ENCODE measurements around the gene DYNLL1.
A peak's percentile ranks its signal among the peaks of the same experiment; 100 is the strongest.

Gene DYNLL1

GRCh38 chr12:120473807-120474615 is 21.9 kb upstream of the DYNLL1 start:
- DNase-seq, result no peak
- Histone ChIP-seq H2BK120ac (ENCODE audit: low read depth, low read length) (no peak overlapping the region), H3K4me2 (ENCODE audit: low read length, poor library complexity, severe bottlenecking) (no peak overlapping the region), H2AFZ (ENCODE audit: low read depth, low read length) (no peak overlapping the region), H2BK5ac (ENCODE audit: low read depth, low read length, poor library complexity, severe bottlenecking) (no peak overlapping the region), H3K79me1 (replicated peaks; ENCODE audit: low read length, poor library complexity, severe bottlenecking) (peaks cover 20% of the 10 kb centered on the region), H4K8ac (ENCODE audit: low read length) (no peak overlapping the region), H2AK5ac (ENCODE audit: low read length, severe bottlenecking) (no peak overlapping the region), H2BK12ac (ENCODE audit: low read length in 2 of 2) (no peak overlapping the region), H3K4ac (ENCODE audit: low read depth in 1 of 2, low read length in 2 of 2) (no peak overlapping the region), H4K91ac (ENCODE audit: low read length) (no peak overlapping the region), H3K27me3 (ENCODE audit: control insufficient read depth in 1 of 2, insufficient read depth in 1 of 2, low read length in 2 of 2) (no peaks in the 10 kb centered on the region), H3K27ac (ENCODE audit: low read length, poor library complexity, severe bottlenecking) (no peak overlapping the region), H3K18ac (ENCODE audit: low read depth in 1 of 2, low read length in 2 of 2) (no peak overlapping the region), H3K36me3 (ENCODE audit: control insufficient read depth in 1 of 2, insufficient read depth in 2 of 2, low read depth in 1 of 2, low read length in 2 of 2) (no peaks in the 10 kb centered on the region), H3K4me3 (ENCODE audit: insufficient read depth in 1 of 2, low read depth in 1 of 2, low read length in 2 of 2) (no peak overlapping the region), H3K9ac (ENCODE audit: low read length) (no peak overlapping the region), H2BK15ac (ENCODE audit: low read depth, poor library complexity, severe bottlenecking) (no peak overlapping the region), H3K23ac (ENCODE audit: low read length in 2 of 2) (no peak overlapping the region), H3K14ac (ENCODE audit: low read length in 2 of 2) (no peak overlapping the region), H3K9me3 (ENCODE audit: control insufficient read depth, low read length) (no peaks in the 10 kb centered on the region), H3K4me1 (ENCODE audit: control insufficient read depth, insufficient read depth, low read depth, low read length) (peaks cover 8% of the 10 kb centered on the region)
- 85% methylated on average over 6 of the region's 6 CpGs for WGBS

- Histone ChIP-seq H3K36me3 (ENCODE audit: control insufficient read depth in 1 of 2, insufficient read depth in 2 of 2, low read depth in 1 of 2, low read length in 2 of 2) (no peaks in the 10 kb centered on the region), H4K91ac (ENCODE audit: low read length) (no peak overlapping the region), H3K4me3 (ENCODE audit: insufficient read depth in 1 of 2, low read depth in 1 of 2, low read length in 2 of 2) (no peak overlapping the region), H2BK5ac (ENCODE audit: low read depth, low read length, poor library complexity, severe bottlenecking) (no peak overlapping the region), H4K8ac (ENCODE audit: low read length) (no peak overlapping the region), H2AK5ac (ENCODE audit: low read length, severe bottlenecking) (no peak overlapping the region), H2AFZ (ENCODE audit: low read depth, low read length) (no peak overlapping the region), H3K79me1 (replicated peaks; ENCODE audit: low read length, poor library complexity, severe bottlenecking) (peaks cover 22% of the 10 kb centered on the region), H3K14ac (ENCODE audit: low read length in 2 of 2) (no peak overlapping the region), H3K27ac (ENCODE audit: low read length, poor library complexity, severe bottlenecking) (no peak overlapping the region), H3K23ac (ENCODE audit: low read length in 2 of 2) (no peak overlapping the region), H2BK15ac (ENCODE audit: low read depth, poor library complexity, severe bottlenecking) (no peak overlapping the region), H3K9me3 (ENCODE audit: control insufficient read depth, low read length) (no peaks in the 10 kb centered on the region), H3K4me1 (ENCODE audit: control insufficient read depth, insufficient read depth, low read depth, low read length) (peaks cover 8% of the 10 kb centered on the region), H2BK120ac (ENCODE audit: low read depth, low read length) (no peak overlapping the region), H3K18ac (ENCODE audit: low read depth in 1 of 2, low read length in 2 of 2) (no peak overlapping the region), H3K4me2 (ENCODE audit: low read length, poor library complexity, severe bottlenecking) (no peak overlapping the region), H3K9ac (ENCODE audit: low read length) (no peak overlapping the region), H3K27me3 (ENCODE audit: control insufficient read depth in 1 of 2, insufficient read depth in 1 of 2, low read length in 2 of 2) (no peaks in the 10 kb centered on the region), H2BK12ac (ENCODE audit: low read length in 2 of 2) (no peak overlapping the region), H3K4ac (ENCODE audit: low read depth in 1 of 2, low read length in 2 of 2) (no peak overlapping the region)
- 0% methylated on average over 2 of the region's 2 CpGs for WGBS
- DNase-seq, result peak; percentile 54
Measured at GRCh38 chr12:120474616-120474960, 21.3 kb upstream of the DYNLL1 start.

GRCh38 chr12:120475643-120476042 is 20.3 kb upstream of the DYNLL1 start:
- no peak for DNase-seq
- H3K23ac ChIP-seq (ENCODE audit: low read length in 2 of 2), result no peak overlapping the region
- H2BK12ac ChIP-seq (ENCODE audit: low read length in 2 of 2), result no peak overlapping the region
- H3K9me3 ChIP-seq (ENCODE audit: control insufficient read depth, low read length), result no peaks in the 10 kb centered on the region
- WGBS, result no CpG with 5 or more reads among the region's 1 CpG
- H3K4me2 ChIP-seq (ENCODE audit: low read length, poor library complexity, severe bottlenecking), result no peak overlapping the region
- peaks cover 2% of the 10 kb centered on the region for H3K4me1 ChIP-seq (ENCODE audit: control insufficient read depth, insufficient read depth, low read depth, low read length)
- no peak overlapping the region for H4K8ac ChIP-seq (ENCODE audit: low read length)
- no peak overlapping the region for H3K9ac ChIP-seq (ENCODE audit: low read length)
- H2BK5ac ChIP-seq (ENCODE audit: low read depth, low read length, poor library complexity, severe bottlenecking), result no peak overlapping the region
- H3K27me3 ChIP-seq (ENCODE audit: control insufficient read depth in 1 of 2, insufficient read depth in 1 of 2, low read length in 2 of 2), result no peaks in the 10 kb centered on the region
- H3K27ac ChIP-seq (ENCODE audit: low read length, poor library complexity, severe bottlenecking), result no peak overlapping the region
- no peak overlapping the region for H3K4ac ChIP-seq (ENCODE audit: low read depth in 1 of 2, low read length in 2 of 2)
- H3K79me1 ChIP-seq (replicated peaks; ENCODE audit: low read length, poor library complexity, severe bottlenecking), result peaks cover 21% of the 10 kb centered on the region
- no peak overlapping the region for H2AK5ac ChIP-seq (ENCODE audit: low read length, severe bottlenecking)
- no peak overlapping the region for H2BK15ac ChIP-seq (ENCODE audit: low read depth, poor library complexity, severe bottlenecking)
- H4K91ac ChIP-seq (ENCODE audit: low read length), result no peak overlapping the region
- no peak overlapping the region for H3K18ac ChIP-seq (ENCODE audit: low read depth in 1 of 2, low read length in 2 of 2)
- no peak overlapping the region for H2BK120ac ChIP-seq (ENCODE audit: low read depth, low read length)
- no peak overlapping the region for H2AFZ ChIP-seq (ENCODE audit: low read depth, low read length)
- H3K14ac ChIP-seq (ENCODE audit: low read length in 2 of 2), result no peak overlapping the region
- H3K4me3 ChIP-seq (ENCODE audit: insufficient read depth in 1 of 2, low read depth in 1 of 2, low read length in 2 of 2), result no peak overlapping the region
- H3K36me3 ChIP-seq (ENCODE audit: control insufficient read depth in 1 of 2, insufficient read depth in 2 of 2, low read depth in 1 of 2, low read length in 2 of 2), result no peaks in the 10 kb centered on the region

GRCh38 chr12:120479458-120479857 is 16.5 kb upstream of the DYNLL1 start:
- H3K4ac ChIP-seq (ENCODE audit: low read depth in 1 of 2, low read length in 2 of 2), result no peak overlapping the region
- no peak overlapping the region for H3K9ac ChIP-seq (ENCODE audit: low read length)
- peaks cover 3 to 19% of the 10 kb centered on the region in 2 experiments for H3K36me3 ChIP-seq (ENCODE audit: control insufficient read depth in 1 of 2, insufficient read depth in 2 of 2, low read depth in 1 of 2, low read length in 2 of 2)
- H3K79me1 ChIP-seq (replicated peaks; ENCODE audit: low read length, poor library complexity, severe bottlenecking), result peaks cover 16% of the 10 kb centered on the region
- no peak overlapping the region for H2BK120ac ChIP-seq (ENCODE audit: low read depth, low read length)
- H3K4me3 ChIP-seq (ENCODE audit: insufficient read depth in 1 of 2, low read depth in 1 of 2, low read length in 2 of 2), result no peak overlapping the region
- no peak overlapping the region for H2BK15ac ChIP-seq (ENCODE audit: low read depth, poor library complexity, severe bottlenecking)
- H3K27ac ChIP-seq (ENCODE audit: low read length, poor library complexity, severe bottlenecking), result no peak overlapping the region
- no peaks in the 10 kb centered on the region for H3K9me3 ChIP-seq (ENCODE audit: control insufficient read depth, low read length)
- H2BK12ac ChIP-seq (ENCODE audit: low read length in 2 of 2), result no peak overlapping the region
- no peak overlapping the region for H4K91ac ChIP-seq (ENCODE audit: low read length)
- H3K23ac ChIP-seq (ENCODE audit: low read length in 2 of 2), result no peak overlapping the region
- H2AFZ ChIP-seq (ENCODE audit: low read depth, low read length), result no peak overlapping the region
- 100% methylated on average over 1 of the region's 1 CpG for WGBS
- H3K18ac ChIP-seq (ENCODE audit: low read depth in 1 of 2, low read length in 2 of 2), result no peak overlapping the region
- no peak for DNase-seq
- peaks cover 2% of the 10 kb centered on the region for H3K4me1 ChIP-seq (ENCODE audit: control insufficient read depth, insufficient read depth, low read depth, low read length)
- H2AK5ac ChIP-seq (ENCODE audit: low read length, severe bottlenecking), result no peak overlapping the region
- no peak overlapping the region for H3K4me2 ChIP-seq (ENCODE audit: low read length, poor library complexity, severe bottlenecking)
- no peaks in the 10 kb centered on the region for H3K27me3 ChIP-seq (ENCODE audit: control insufficient read depth in 1 of 2, insufficient read depth in 1 of 2, low read length in 2 of 2)
- H2BK5ac ChIP-seq (ENCODE audit: low read depth, low read length, poor library complexity, severe bottlenecking), result no peak overlapping the region
- H4K8ac ChIP-seq (ENCODE audit: low read length), result no peak overlapping the region
- H3K14ac ChIP-seq (ENCODE audit: low read length in 2 of 2), result no peak overlapping the region
